DMS153 (cell line): ENCODE results near the gene ADGRD2.
"Not testable (repeated sequence)": the region's sequence is repeated elsewhere in the genome, so short reads cannot be mapped to it uniquely, and the experiment has no call there.

ENCODE experiments used
- DNase-seq: peaks from one replicate; lab custom pipeline; 2025; lab: John Stamatoyannopoulos, UW

The ADGRD2 gene

DNA sequence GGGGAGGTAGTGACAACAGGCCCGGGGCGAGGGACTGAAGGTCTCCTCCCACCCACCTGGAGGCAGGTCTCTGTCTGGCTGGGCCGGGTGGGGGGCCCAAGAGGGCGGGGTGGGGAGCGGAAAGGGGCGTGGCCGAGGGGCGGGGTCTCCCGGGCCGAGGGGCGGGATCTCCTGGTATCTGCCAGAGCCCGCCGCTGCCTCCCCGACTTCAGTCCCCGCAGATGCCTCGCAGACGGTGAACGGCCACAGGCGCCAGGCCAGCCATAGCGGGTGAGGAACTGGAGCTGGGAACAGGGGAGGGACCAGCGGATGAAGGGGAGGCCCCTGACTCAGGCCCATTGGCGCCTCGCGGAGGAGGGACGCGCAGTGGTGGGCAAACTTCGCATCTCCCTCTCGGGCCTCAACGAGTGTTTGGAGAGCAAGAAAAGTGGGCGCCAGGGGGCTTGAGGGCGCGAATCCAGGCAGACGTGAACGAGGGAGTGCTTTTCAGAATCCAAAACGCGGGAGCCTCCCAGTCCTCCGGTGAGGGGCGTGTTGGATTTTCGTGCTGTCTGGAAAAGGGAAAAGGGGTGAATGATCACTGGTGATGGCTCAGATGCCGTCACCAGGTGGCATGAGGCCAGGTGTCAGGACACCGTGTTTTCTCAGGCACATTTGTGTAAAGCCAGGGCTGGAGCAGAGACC, at the start of gene ADGRD2:
Gene ADGRD2, plus strand, starts transcription at position 211 of the 684 bp plus-strand sequence. CDS start 1,216 bp downstream, outside the sequence.
- DNase-seq, result peak; percentile 24

GRCh38 chr9:124403246-124403645, 47.0 kb upstream of the ADGRD2 start:
- DNase-seq, result no peak

DNA sequence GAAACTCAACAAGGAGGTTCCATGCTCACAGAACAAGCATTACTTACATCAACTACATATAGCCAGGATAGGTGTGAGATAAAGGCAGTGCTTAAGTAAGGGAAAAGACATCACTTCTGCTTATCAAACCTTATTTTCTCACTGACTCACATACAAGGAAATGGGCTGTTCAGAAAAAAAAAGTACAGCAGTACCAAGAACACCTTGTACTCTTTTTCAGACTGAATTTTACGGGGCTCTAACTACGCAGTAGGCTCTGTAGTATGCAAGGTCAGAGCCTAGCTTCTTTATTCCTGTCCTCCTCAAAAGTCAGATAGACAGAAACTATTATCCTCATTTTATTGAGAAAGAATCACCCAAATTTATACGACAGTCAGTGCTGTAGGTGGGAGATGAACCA, 40.8 kb upstream of the ADGRD2 start:
- no peak for DNase-seq

- no peak for DNase-seq
Observed at GRCh38 chr9:124410321-124410913, 39.8 kb upstream of the ADGRD2 start.

DNA sequence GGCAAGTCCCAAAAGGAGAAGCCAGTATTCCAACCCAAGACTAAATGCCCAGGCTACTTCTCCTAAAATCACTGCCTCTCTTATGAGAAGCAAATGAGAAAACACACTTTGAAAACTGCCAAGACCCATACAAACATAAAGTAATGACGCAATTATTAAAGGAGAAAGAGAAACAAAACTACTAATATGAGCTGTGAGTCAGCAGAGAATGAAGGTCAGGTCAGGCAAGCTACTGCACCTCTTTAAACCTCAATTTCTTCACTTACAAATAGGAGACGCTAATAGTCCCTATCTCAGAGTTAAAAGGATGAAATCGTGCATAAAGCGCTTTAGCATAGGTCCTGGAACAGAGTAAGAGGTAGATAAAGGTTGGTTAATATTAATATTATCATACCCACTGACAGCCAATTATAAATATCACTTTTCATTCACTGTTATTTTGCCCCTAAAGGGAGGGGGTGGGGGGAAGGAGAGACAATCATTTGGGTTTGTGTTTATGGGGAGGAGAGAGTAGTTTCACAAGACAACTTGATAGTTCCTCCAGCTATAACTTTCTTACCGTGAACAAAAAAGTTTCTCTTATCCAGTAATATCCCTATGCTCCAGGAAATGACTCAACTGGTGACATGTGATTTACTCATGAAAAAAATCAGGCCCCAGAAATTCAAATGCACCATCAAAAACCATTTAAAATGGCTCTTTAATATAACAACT, 38.6 kb upstream of the ADGRD2 start:
- DNase-seq, result no peak

DNA sequence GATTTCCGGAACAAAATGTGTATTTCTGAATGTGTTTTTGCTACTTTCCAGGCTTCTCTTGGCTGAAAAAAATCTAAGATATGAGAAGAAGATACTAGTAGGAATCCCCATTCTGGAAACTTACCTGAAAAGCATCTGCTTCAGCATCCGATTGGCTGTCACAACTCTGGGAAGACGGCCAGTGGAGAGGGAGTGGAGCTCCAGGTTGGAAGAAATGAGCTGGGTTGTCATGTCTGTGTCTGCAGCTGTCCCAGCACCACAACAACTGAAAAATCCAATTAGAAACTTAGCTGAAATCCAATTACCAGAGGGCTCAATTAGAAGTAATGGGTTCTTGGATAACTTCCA, 38.0 kb upstream of the ADGRD2 start:
- no peak for DNase-seq

- no peak for DNase-seq
Observed at GRCh38 chr9:124414612-124415011, 35.6 kb upstream of the ADGRD2 start.

DNA sequence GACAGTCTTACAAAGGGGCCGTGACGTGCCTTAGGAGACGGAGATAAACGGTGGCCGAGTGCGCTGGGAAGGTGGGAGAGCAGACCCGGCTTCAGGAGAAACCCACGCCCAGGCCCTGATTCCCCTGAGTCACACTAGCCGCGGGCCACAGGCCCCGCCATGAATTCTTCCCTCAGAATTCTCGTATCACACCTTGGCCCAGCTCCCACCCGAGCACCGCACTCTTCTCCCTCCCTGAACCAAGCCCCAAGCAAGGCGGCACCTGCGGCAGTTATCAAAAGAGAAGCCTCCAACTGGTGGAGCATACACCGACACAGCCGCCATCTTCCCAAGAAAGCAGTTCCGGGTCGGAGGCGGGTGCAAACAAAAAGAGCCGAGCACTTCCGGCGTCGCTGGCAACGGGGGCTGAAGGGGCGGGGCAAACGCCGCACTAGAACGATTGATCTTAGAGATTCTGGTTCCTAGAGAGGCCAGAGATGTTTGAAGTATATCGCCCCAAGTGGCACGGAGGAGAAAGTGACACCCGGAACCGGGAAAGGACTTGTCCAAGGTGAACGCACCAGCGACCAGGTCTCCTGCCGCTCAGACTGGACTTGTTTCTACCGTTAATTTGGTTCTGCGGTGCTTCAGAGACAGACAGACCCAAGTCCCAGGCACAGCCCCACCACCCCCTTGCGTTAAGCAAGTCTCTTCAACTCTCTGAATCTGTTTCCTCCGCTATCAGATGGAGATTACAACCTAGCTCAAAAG, 35.0 kb upstream of the ADGRD2 start, which contains the start of gene PSMB7:
Gene PSMB7, minus strand, starts transcription at position 341 of the 750 bp plus-strand sequence. Its CDS starts 17 bp downstream, at position 324.
- peak; percentile 93 for DNase-seq

GRCh38 chr9:124415852-124416484, 34.3 kb upstream of the ADGRD2 start:
- DNase-seq, result no peak

DNA sequence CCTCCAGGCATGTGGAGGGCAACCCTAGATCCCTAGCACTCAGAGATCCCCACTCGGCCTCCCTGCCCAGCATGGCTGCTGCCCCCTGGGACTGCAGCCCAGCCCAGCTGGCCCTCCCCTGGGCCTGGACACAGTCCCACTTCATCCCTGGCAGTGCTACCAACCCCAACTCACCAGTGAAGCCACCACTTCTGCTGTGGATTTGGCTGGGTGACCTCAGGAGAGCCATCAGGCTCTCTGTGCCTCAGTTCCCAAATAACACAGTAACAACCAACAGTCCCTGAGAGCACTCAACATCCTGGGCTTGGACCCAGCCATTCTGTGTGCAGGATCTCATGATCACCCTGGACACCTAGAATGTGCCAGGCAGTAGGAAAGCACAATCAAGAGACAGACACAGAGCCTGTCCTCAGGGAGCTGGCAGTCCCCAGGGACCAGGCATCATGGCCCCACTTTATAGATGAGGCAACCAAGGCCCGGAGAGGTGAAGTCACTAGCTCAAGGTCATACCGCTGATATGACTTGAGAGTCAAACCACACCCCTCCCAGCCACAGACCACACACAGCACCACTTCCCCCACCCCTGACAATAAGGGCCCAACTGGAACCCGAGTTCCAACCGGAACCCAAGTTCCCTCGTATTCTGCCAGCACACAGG, 30.3 kb upstream of the ADGRD2 start:
- no peak for DNase-seq

GRCh38 chr9:124420991-124421543, 29.2 kb upstream of the ADGRD2 start:
- DNase-seq, result peak; percentile 88

DNA sequence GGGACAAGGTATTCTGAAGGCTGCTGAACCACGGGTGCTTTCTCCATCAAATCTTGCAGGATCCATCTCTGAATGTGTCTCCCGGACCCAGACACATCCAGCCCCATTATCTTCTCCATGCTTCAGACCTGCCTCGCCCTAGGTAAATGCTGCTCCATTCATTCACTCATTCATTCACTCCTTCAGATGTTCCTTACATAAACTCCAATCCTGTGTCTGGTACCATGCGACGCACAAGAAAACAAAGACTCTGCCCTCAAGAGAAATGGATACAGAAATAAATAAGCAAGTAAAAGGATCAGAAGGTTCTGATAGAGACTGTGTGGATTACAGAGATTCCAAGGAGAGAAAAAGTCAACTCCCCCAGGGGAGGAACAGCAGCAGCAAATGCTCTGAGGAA, 27.1 kb upstream of the ADGRD2 start:
- no peak for DNase-seq

GRCh38 chr9:124423591-124423990, 26.7 kb upstream of the ADGRD2 start:
- no peak for DNase-seq

DNA sequence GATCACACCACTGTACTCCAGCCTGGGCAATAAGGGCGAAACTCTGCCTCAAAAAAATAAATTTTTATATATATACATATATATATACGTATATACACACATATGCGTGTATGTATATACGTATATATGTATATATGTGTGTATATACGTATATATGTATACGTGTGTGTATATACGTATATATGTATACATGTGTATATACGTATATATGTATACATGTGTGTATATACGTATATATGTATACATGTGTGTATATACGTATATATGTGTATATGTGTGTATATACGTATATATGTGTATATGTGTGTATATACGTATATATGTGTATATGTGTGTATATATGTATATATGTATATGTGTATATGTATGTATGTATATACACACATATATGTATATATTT, 24.5 kb upstream of the ADGRD2 start:
- not testable (repeated sequence) for DNase-seq

DNA sequence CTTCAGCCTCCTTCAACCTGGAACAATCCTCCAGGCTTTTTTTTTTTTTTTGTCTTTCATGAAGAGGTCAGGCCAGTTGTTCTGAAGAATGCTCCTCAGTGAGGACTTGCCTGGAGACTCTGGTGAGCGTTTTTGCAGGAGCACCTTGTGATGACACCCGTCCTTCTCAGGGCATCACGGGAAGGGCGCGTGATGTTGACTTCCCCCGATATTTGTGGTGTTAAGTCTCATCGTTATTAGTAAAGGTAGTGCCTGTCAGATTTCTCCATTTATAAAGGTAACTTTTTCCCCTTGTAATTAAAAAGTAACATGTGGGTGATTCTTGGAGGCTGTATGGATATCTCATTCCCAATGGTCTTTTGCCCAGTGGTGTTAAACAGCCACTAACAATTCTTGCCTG, 23.9 kb upstream of the ADGRD2 start:
- no peak for DNase-seq

- no peak for DNase-seq
Observed at GRCh38 chr9:124427281-124427680, 23.0 kb upstream of the ADGRD2 start.

- DNase-seq, result peak; percentile 27
Observed at GRCh38 chr9:124428751-124429529, 21.3 kb upstream of the ADGRD2 start.

- no peak for DNase-seq
Observed at GRCh38 chr9:124429530-124429867, 20.8 kb upstream of the ADGRD2 start.

DNA sequence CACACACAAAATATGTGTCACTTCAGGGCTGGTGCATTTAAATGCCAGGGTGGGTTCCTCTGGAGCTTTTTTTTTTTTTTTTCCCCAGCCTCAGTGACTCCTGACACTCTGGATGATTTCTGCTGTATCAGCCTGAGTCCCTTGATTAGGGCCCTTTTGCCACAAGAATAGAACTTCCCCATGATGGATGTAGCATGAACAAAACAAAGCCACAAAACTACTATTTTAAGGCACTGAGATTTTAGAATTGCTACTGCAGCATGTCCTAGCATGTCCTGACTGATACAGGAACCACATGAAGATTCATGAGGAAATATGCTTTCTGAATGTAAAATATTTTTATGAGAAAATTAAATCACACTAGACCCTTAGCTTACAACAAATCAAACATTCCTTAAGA, 13.9 kb upstream of the ADGRD2 start:
- no peak for DNase-seq

DNA sequence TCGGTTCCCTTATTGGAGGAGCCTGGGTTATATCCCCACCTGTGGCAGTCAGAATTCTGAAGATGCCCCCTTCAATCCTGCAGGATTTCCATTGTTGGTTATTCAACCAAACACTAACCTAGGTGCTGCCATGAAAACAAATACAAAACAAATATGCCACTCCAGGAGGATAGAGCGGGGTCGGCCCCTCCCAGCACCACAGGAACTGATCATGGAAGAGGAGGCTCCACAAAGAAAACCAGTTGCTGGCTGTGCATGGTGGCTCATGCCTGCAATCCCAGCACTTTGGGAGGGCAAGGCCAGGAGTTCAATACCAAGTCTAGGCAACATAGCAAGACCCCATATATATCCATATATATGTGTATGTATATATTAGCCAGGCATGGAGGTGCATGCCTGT, 13.2 kb upstream of the ADGRD2 start:
- no peak for DNase-seq
